HG03175 (cell line): Measurements from ENCODE around the gene PPFIBP2.
A peak's percentile ranks its signal among the peaks of the same experiment; 100 is the strongest.

Experiments used
- ATAC-seq: cut with Tn5 transposase; IDR thresholded peaks from one replicate; pipeline ENCODE4 v1.9.1; 2021; ENCODE audit warnings: mild to moderate bottlenecking, moderate library complexity; ENCODE audit not compliant: unreplicated experiment

The PPFIBP2 gene

DNA sequence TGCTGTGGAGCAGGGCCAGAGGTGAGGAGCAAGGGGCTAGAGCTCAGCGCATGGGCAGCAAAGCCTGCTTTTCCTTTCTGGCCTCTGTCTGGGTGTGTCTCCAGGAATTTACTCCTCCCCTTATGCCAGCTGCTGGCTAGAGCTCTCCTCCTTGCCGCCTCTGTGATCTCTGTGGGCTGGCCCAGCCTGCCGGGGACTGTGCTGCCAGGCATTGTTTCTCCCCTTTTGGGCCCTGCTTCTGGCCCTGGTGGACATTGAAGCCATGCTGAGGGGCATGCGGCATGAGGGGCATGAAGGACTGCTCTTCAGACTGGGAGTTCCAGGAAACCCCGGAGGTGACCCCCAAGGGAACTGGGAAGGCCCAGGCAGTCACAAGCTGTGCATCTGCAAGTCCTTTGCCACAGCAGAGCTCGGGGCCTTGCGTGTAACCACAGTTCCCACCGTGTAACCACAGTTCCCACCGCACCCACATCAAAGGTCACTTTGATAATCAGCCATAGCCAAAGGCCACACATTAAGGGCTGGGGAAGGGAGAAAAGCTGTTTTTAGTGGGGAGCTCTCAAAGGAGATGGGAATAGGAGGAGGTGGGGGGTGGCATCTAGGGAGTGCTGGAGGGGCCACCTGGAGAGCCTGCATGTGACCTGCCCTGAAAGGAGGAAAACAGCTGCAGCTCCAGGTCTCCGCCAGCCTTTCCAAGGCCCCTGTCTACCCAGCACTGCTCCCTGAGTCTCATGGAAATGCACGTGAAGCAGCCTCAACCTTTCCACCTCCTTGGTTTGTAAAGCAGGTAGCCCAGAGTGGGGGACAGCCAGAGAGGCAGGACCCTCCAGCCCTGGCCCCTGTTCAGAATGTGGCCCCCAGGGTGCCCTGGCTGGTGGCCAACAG, 62.3 kb downstream of the PPFIBP2 start:
- ATAC-seq, result no peak

DNA sequence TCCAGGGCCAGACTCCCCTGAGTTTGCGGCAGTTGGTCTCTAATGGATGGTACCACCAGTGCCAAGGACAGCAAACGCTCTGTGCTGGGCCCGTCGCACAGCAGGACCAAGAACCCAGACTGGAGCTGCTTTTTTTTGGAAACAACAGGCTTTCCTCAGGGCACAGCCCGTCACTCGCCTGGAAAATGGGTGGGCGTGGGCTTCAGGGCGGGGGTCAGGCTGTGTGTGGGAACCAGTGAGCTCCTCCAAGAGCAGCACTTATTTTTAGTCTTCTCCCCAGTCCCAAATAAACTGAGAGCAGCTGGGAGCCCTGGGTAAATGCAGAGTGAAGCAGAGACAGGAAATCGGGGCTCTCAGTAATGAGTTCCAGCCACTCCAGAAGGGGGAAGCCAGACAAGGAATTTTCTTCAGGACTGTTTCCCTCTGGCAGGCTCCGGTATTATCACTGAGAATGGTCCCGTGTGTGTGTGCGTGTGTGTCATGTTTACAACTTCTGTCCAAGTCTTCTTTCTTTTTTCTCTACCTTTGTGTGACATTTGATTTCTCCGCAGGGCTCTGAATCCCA, 63.0 kb downstream of the PPFIBP2 start:
- ATAC-seq, result no peak

- ATAC-seq, result no peak
These were observed 63.7 kb downstream of the PPFIBP2 start for GRCh38 chr11:7577291-7578190.

DNA sequence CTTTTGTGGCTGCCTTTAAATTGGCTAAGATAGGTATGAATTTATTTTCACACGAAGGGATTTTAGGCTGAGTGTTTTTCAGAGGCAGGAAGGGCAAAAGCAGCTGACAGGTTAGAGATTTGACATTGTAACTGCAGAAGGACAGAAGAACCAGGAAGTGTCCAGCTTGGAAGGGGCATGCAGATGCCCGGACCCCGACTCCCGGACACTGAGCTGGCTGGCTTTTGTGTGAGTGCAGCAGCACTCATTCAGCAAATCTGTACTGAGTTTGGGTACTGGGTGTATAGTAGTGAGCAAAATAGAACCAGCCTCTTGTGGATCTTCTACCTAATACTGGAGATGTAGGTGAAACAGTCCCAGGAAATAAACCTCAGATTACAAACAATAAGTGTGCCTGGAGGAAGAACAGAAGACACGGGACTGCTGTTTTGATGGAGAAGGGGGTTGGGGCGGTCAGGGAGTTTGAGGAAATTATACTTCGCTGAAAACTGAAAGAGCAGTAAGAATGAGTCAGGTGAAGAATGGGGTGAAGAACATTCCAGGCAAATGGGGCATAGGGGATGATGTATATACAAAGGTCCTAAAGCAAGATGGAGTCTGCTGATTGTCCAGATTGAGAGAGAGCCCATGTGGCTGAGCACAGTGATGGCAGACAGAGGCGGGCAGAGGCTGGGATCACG, 64.6 kb downstream of the PPFIBP2 start:
- no peak for ATAC-seq

- no peak for ATAC-seq
These were observed 65.6 kb downstream of the PPFIBP2 start for GRCh38 chr11:7579361-7579791.

GRCh38 chr11:7581021-7581590, 67.3 kb downstream of the PPFIBP2 start:
- no peak for ATAC-seq

- ATAC-seq, result no peak
These were observed 68.7 kb downstream of the PPFIBP2 start for GRCh38 chr11:7582338-7582985.

DNA sequence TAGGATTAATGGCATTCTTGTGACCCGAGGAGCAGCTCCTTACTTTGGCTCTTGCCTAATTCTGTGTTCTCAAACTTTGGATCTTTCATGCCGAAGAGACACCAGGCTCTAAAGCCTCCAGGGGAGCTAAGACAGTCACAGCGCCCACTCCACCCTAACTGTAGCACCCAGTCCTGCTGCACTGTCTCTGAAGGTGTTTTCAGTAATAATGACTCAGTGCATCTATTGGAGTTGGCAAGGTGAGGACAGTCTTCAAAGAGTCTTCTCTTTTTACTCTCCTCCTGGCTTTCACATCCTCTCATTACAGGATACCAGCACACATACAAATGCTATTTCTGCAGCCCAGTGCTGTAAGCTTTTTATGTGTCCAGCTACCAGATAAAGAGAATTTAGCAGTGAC, 69.4 kb downstream of the PPFIBP2 start:
- ATAC-seq, result no peak

DNA sequence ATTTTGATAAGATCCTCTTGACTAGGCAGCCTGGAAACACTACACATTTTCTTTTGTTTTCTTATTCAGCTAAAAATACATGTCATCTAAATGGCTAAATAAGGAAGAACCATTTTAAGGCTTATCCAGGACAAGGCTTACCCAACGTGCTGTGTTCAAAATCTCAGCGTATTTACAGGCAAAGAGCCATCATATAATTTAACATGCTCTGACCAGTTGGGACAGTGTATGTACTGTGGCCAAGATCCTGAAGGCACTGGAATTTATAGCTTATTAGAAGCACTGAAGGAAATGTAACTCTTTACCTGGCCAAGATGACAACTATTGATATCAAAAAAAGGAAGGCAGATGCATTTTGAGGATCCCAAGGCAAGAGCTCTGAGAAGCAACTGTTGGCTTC, 71.1 kb downstream of the PPFIBP2 start:
- ATAC-seq, result no peak

- ATAC-seq, result no peak
These were observed 72.0 kb downstream of the PPFIBP2 start for GRCh38 chr11:7585816-7586215.

DNA sequence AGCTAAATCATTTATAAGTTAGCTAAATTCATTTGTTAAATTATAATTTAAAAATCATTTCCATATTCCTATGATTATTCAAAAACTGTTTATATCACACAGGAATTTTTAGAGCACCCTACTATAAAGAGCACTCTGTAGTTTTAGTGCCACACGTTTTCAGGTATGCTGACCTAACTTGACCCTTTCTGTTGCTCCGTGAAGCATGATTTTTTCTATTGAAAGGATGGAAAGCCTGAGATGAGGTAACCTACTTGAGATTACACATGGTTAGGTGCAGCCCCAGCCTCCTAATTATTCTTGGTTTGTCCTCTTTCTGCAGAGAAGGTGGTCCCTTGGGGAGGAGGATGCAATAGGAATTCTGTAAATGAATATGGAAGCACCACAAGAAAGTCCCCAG, 72.6 kb downstream of the PPFIBP2 start:
- no peak for ATAC-seq

- no peak for ATAC-seq
These were observed 73.9 kb downstream of the PPFIBP2 start for GRCh38 chr11:7587712-7588111.

DNA sequence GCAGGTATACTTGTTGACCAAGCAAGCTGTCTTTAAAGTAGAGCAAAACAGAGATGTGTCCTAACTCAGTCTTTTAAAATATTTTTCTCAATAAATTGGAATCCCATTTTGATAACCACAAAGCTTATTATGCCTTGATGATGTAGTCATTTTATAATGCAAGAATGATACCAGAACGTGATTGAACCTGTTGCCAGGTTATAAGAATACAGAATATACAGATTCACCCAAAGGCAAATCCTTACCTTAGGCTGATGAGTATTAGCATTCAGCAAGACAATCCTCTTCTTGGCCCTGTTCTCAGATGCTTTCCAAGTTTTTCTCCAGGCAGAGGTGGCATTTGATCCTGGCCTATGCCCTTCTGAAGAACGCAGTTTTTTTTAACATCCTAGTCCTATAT, 76.1 kb downstream of the PPFIBP2 start:
- no peak for ATAC-seq

GRCh38 chr11:7590529-7590928, 76.7 kb downstream of the PPFIBP2 start:
- ATAC-seq, result no peak

GRCh38 chr11:7591107-7591894, 77.5 kb downstream of the PPFIBP2 start:
- ATAC-seq, result no peak

- ATAC-seq, result peak; percentile 80
These were observed 78.2 kb downstream of the PPFIBP2 start for GRCh38 chr11:7591987-7592386.

DNA sequence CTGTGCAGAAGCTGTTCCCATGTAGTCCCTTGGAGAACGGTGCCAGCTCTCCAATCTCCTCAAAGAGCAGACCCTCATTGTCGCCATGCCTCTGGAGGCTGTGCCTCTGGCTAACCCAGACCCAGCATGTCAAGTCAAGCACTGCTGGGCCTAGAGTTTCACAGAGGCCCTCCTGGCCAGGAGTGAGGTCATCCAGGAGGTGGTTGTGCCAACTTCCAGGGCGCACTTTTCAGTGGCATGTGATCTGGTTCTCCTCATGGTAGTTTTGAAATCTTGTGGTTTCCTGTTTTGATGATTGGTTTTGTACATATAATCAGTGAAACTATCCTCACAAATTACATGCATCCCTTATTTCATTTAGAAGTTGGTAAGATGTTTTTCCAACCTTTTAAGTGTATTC, 78.9 kb downstream of the PPFIBP2 start:
- no peak for ATAC-seq

- ATAC-seq, result no peak
These were observed 79.7 kb downstream of the PPFIBP2 start for GRCh38 chr11:7593481-7593880.
